Left ventricle myocardium inferior (tissue), 1 donor: ENCODE data around the gene IFITM10. TPM values are rescaled to one million over a fixed set of nuclear protein-coding genes. Genes with fewer than 3 reads are reported as not detected.

Experiments used
- DNase-seq: peaks from one replicate; pipeline ENCODE4 v3.0.0-alpha.2; 2020
- H3K27ac ChIP-seq: fragments of 200-600 bp; replicated peaks from 2 replicates; pipeline ENCODE4 v1.8.0; 2021
- H3K27me3 ChIP-seq: fragments of 200-600 bp; 2 replicates; pipeline ENCODE4 v1.8.0; 2021; ENCODE audit warnings: low read depth
- H3K36me3 ChIP-seq: fragments of 200-600 bp; 2 replicates; pipeline ENCODE4 v1.8.0; 2021
- H3K4me1 ChIP-seq: fragments of 200-600 bp; 2 replicates; pipeline ENCODE4 v1.8.0; 2021
- H3K4me3 ChIP-seq: fragments of 200-600 bp; 2 replicates; pipeline ENCODE4 v1.8.0; 2021; ENCODE audit warnings: mild to moderate bottlenecking, moderate library complexity
- H3K9me3 ChIP-seq: fragments of 200-600 bp; replicated peaks from 2 replicates; pipeline ENCODE4 v1.8.0; 2021
- intact Hi-C: fragments of 100-400 bp; cut with micrococcal nuclease; formaldehyde crosslinking; loops from one replicate; pipeline ENCODE4 v1.11.0; 2022
- total RNA-seq: library from RNA; stranded (reverse); fragmentation: NEBNext Ultra II Directional; extraction: Animal tissue kit (Norgen Biotek cat#: 25700); gene quantifications from one replicate; pipeline ENCODE4 v1.2.1, GENCODE V29; 2021
- TF ChIP-seq, protein P1 (sequence below): fragments of 200-600 bp; IDR thresholded peaks from 2 replicates; pipeline ENCODE4 v1.8.0; 2021; ENCODE audit warnings: antibody characterized with exemption, mild to moderate bottlenecking, borderline replicate concordance
- donor health status: DM: no; HTN: yes; CAD: no; lungs with severe emphysema.

The IFITM10 gene
- total RNA-seq, 1 donor from 2014 or later, result 0.58 TPM

DNA sequence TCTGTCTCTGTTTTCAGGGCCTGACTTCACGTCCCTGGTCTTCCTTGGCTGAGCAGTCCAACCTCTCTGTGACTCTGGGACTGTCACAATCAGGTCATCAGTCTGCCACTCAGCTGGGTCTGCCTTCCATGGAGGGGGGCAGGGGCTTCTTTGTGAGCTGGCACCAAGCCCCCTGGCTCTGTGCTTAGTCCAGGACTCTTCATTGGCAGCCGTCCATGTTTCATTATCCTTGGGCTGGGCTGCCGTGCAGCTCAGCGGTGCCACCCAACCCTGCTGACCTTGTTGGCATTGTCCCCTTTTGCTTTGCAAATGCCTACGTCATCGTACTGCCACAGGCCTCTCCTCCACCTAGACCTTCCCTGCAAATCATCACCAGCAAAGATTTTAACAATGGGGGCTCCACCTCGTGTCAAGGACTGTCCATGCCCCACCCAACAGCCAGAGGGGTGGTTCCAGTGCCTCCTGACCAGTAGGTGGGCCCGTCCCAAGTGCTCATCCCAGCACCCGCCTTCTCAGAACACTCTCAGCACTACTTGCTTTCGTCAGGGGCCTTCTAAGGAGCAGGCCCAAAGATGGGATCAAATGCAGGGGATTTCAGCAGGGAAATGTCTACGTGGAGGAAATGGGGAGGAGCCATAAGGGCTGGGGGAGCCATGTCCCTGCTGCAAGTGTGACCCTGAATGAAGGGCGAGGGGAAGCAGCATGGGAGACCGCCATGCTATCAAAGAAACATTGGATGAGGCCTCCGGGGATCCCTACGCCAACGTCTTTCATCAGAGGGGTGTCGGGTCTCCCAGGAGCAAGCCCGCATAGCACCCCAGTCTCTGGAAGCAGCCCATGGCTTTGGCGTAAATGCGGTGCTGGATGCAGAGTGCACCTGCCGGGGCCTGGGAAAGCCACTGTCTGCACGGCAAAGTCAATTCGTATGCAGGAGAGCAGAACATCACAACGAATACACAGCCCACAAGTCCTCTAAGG, 35.2 kb downstream of the IFITM10 start:
- peaks cover 15% of the 10 kb centered on the region for H3K27me3 ChIP-seq
- no peak overlapping the region for H3K4me3 ChIP-seq
- intact Hi-C loops, result no loop called here
- peaks cover 7% of the 10 kb centered on the region for H3K4me1 ChIP-seq
- TF ChIP-seq, protein P1, sequence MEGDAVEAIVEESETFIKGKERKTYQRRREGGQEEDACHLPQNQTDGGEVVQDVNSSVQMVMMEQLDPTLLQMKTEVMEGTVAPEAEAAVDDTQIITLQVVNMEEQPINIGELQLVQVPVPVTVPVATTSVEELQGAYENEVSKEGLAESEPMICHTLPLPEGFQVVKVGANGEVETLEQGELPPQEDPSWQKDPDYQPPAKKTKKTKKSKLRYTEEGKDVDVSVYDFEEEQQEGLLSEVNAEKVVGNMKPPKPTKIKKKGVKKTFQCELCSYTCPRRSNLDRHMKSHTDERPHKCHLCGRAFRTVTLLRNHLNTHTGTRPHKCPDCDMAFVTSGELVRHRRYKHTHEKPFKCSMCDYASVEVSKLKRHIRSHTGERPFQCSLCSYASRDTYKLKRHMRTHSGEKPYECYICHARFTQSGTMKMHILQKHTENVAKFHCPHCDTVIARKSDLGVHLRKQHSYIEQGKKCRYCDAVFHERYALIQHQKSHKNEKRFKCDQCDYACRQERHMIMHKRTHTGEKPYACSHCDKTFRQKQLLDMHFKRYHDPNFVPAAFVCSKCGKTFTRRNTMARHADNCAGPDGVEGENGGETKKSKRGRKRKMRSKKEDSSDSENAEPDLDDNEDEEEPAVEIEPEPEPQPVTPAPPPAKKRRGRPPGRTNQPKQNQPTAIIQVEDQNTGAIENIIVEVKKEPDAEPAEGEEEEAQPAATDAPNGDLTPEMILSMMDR, result no peak
- no peaks in the 10 kb centered on the region for H3K9me3 ChIP-seq
- peak; percentile 49 for DNase-seq
- peak overlapping the region; percentile 51 for H3K27ac ChIP-seq
- H3K36me3 ChIP-seq, result no peaks in the 10 kb centered on the region

DNA sequence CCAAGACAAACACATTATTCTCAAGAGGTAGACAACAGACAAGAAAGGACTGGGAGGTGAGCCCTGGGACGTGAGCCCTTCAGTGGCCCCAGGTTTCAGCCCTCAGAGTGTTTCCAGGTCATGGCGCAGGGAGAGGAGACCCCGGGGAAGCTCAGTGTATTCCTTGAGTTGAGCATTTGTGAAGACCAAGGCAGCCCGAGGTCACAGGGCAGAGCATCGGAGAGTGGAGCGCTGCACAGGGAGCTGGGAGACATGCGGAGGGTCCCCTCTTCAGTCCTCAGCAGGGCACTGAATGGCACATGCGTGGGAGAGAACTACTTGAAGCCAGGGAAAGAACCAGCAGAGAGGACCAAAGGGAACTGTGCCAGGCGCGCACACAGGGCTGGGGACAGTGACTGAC, 41.7 kb downstream of the IFITM10 start:
- Histone ChIP-seq H3K27me3 (peaks cover 6% of the 10 kb centered on the region), H3K4me3 (no peak overlapping the region), H3K36me3 (no peaks in the 10 kb centered on the region), H3K9me3 (no peaks in the 10 kb centered on the region), H3K27ac (no peak overlapping the region), H3K4me1 (no peaks in the 10 kb centered on the region)
- intact Hi-C loops, result no loop called here
- DNase-seq, result no peak
- TF ChIP-seq, protein P1, result no peak

DNA sequence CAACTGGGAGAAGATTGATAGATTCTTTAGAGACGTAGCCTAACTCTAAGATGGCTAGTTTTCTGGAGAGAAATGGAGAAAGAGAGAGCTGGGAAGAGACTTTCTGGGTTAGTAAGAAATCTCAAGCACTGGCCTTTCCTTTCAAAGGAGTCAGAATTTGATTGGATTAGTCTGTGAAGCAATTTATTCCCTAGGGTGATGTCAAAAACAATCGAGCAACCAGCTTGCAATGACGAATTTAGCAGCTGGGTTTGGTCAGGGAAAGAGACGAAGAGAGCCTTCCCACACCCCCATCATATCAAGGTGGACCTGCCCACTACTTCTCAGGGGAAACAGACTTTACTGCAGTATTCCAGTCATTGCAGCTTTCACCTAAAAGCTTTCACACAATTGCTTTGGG, 42.6 kb downstream of the IFITM10 start:
- no peak for DNase-seq
- intact Hi-C loops, result no loop called here
- TF ChIP-seq, protein P1, result no peak
- no peak overlapping the region for H3K27ac ChIP-seq
- no peaks in the 10 kb centered on the region for H3K36me3 ChIP-seq
- no peaks in the 10 kb centered on the region for H3K4me1 ChIP-seq
- H3K27me3 ChIP-seq, result peaks cover 1% of the 10 kb centered on the region
- H3K4me3 ChIP-seq, result no peak overlapping the region
- H3K9me3 ChIP-seq, result no peaks in the 10 kb centered on the region

DNA sequence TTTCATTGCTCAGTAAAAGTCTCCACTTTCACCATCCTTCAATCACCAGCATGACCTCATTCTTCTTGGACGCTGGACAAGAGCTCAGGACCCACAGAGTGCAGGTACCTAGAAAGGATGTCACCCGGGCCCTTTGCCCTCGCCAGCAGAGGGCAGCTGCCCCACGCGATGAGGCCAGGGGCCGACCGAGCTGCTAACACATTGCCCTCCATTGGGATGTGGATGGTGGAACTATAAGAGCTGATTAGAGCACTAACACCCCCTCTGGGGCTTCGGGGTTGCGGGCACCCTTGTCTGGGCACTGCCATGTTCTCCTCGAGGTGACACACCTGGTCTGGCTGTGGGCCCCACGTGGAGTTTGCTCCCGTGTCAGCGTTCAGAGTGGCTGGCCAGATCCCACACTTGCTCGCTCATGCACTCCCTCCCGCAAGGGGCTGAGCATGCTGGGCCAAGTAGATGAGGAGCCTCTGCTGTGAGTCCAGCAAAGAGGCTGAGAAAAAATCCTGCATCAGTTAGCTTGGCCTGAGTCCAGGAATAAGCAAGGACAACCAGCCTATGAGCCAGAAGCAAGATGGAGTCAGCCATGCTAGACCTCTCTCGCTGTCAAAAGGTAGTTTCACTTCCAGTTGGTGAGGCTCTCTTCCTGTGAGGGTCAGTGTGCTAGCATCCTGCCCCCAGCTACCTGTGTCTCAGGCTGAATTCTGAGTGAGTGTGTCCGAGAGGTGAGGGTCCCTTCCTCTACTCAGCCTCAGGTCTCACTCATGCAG, 43.6 kb downstream of the IFITM10 start:
- Histone ChIP-seq H3K9me3 (no peaks in the 10 kb centered on the region), H3K4me1 (no peaks in the 10 kb centered on the region), H3K27ac (no peak overlapping the region), H3K36me3 (no peaks in the 10 kb centered on the region), H3K27me3 (no peaks in the 10 kb centered on the region), H3K4me3 (no peak overlapping the region)
- TF ChIP-seq, protein P1, result peak; percentile 52
- intact Hi-C loops, result no loop called here
- peak; percentile 36 for DNase-seq

DNA sequence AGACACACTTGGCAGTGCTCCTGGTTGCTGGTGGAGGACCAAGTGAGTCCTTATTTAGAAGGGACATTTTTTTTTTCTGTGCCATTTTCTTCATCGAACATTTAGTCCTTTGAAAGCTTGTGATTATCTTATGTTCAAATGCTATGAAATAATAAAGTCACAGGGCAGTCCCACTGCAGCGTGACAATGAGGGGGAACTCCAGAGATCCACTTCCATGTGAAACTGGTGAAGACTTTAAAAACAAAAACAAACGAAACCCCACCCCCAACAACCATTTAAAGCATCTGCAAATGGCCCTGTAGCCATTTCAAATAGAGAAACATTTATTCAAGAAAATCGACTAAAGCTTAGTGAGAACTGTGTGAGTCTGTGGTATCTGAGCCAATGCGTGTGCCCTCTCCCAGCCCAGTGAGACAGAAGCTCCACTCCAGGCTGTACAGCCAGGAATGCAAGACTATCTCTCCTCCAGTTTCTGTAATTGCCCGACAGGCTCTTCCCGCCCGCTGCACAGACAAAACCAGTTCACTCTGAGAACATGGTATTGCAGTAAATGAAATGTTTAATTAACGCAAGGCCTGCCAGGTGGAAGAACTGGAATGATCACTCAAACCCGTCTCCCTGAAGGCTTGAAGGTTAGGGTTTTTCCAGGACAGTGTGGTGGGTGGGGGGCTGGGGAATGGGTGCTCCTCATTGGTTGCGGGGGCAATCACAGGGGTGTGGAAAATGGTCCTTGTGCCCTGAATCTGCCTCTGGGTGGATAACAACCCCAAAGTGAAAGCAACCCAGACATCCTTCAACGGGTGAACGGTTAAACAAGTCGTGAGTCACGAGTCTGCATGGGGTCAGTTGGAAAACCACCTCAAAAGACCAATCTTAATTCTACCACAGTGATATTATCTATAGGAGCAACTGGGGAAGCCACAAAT, 45.0 kb downstream of the IFITM10 start:
- TF ChIP-seq, protein P1, result no peak
- intact Hi-C loops, result no loop called here
- Histone ChIP-seq H3K4me3 (no peak overlapping the region), H3K9me3 (no peaks in the 10 kb centered on the region), H3K27me3 (peaks cover 9% of the 10 kb centered on the region), H3K4me1 (no peaks in the 10 kb centered on the region), H3K27ac (no peak overlapping the region), H3K36me3 (no peaks in the 10 kb centered on the region)
- no peak for DNase-seq
